ENCODE results near the gene KCNH2. TPM values are rescaled to one million over a fixed set of nuclear protein-coding genes. Genes with fewer than 3 reads are reported as not detected.

Gene KCNH2
- total RNA-seq, 1 experiment from 2014 or later: 1.5 TPM

- DNase-seq (ENCODE audit: low spot score): no peak
- no peak overlapping the region for H3K27ac ChIP-seq (ENCODE audit: low read depth, low read length, poor library complexity, severe bottlenecking)
- H3K9me3 ChIP-seq (ENCODE audit: low read depth, low read length, poor library complexity, severe bottlenecking): no peaks in the 10 kb centered on the region
- H3K4me3 ChIP-seq (ENCODE audit: low read depth, low read length, poor library complexity, severe bottlenecking): no peak overlapping the region
- H3K4me1 ChIP-seq (ENCODE audit: insufficient read depth, low read length, poor library complexity, severe bottlenecking): peaks cover 4% of the 10 kb centered on the region
- no peaks in the 10 kb centered on the region for H3K36me3 ChIP-seq (ENCODE audit: insufficient read depth, low read length, poor library complexity, severe bottlenecking)
- TF ChIP-seq EZH2 (IDR thresholded peaks at IDR 0.05; ENCODE audit: borderline replicate concordance, low read depth, low read length, poor library complexity, severe bottlenecking) (no peak), CTCF (conservative IDR thresholded peaks at IDR 0.05; ENCODE audit: low read depth, low read length) (no peak)
- no peaks in the 10 kb centered on the region for H3K27me3 ChIP-seq (replicated peaks; ENCODE audit: insufficient read depth, low read depth, low read length, poor library complexity)
- POLR2A ChIA-PET (ENCODE audit: low non-redundant PET): no interaction called here
- BruUV-seq (replicated peaks): no TSS peak
- intact Hi-C loops (cut with micrococcal nuclease; ENCODE audit: unreplicated experiment): no loop called here
- CTCF ChIA-PET: no interaction called here
Measured at GRCh38 chr7:150999001-150999400, 20.9 kb upstream of the KCNH2 start.

GRCh38 chr7:150998341-150998740, 20.2 kb upstream of the KCNH2 start:
- ChIA-PET POLR2A (ENCODE audit: low non-redundant PET) (no interaction called here), CTCF (interaction anchor here (0.6 kb wide), 1 partner anchor 11 kb away, joined by 7 read pairs; no protein-coding TSS in a partner anchor)
- Histone ChIP-seq H3K4me3 (ENCODE audit: low read depth, low read length, poor library complexity, severe bottlenecking) (no peak overlapping the region), H3K27me3 (replicated peaks; ENCODE audit: insufficient read depth, low read depth, low read length, poor library complexity) (no peaks in the 10 kb centered on the region), H3K9me3 (ENCODE audit: low read depth, low read length, poor library complexity, severe bottlenecking) (no peaks in the 10 kb centered on the region), H3K27ac (ENCODE audit: low read depth, low read length, poor library complexity, severe bottlenecking) (no peak overlapping the region), H3K4me1 (ENCODE audit: insufficient read depth, low read length, poor library complexity, severe bottlenecking) (peaks cover 4% of the 10 kb centered on the region), H3K36me3 (ENCODE audit: insufficient read depth, low read length, poor library complexity, severe bottlenecking) (no peaks in the 10 kb centered on the region)
- DNase-seq (ENCODE audit: low spot score): no peak
- TF ChIP-seq EZH2 (IDR thresholded peaks at IDR 0.05; ENCODE audit: borderline replicate concordance, low read depth, low read length, poor library complexity, severe bottlenecking) (no peak), CTCF (conservative IDR thresholded peaks at IDR 0.05; ENCODE audit: low read depth, low read length) (no peak)
- no TSS peak for BruUV-seq (replicated peaks)
- intact Hi-C loops (cut with micrococcal nuclease; ENCODE audit: unreplicated experiment): no loop called here

GRCh38 chr7:150997817-150998216, 19.7 kb upstream of the KCNH2 start:
- CTCF ChIA-PET: no interaction called here
- no peaks in the 10 kb centered on the region for H3K9me3 ChIP-seq (ENCODE audit: low read depth, low read length, poor library complexity, severe bottlenecking)
- H3K36me3 ChIP-seq (ENCODE audit: insufficient read depth, low read length, poor library complexity, severe bottlenecking): no peaks in the 10 kb centered on the region
- no peaks in the 10 kb centered on the region for H3K27me3 ChIP-seq (replicated peaks; ENCODE audit: insufficient read depth, low read depth, low read length, poor library complexity)
- no peak for TF ChIP-seq EZH2 (IDR thresholded peaks at IDR 0.05; ENCODE audit: borderline replicate concordance, low read depth, low read length, poor library complexity, severe bottlenecking)
- no peak for TF ChIP-seq CTCF (conservative IDR thresholded peaks at IDR 0.05; ENCODE audit: low read depth, low read length)
- no peak for DNase-seq (ENCODE audit: low spot score)
- intact Hi-C loops (cut with micrococcal nuclease; ENCODE audit: unreplicated experiment): no loop called here
- peaks cover 4% of the 10 kb centered on the region for H3K4me1 ChIP-seq (ENCODE audit: insufficient read depth, low read length, poor library complexity, severe bottlenecking)
- no peak overlapping the region for H3K4me3 ChIP-seq (ENCODE audit: low read depth, low read length, poor library complexity, severe bottlenecking)
- POLR2A ChIA-PET (ENCODE audit: low non-redundant PET): no interaction called here
- BruUV-seq (replicated peaks): no TSS peak
- no peak overlapping the region for H3K27ac ChIP-seq (ENCODE audit: low read depth, low read length, poor library complexity, severe bottlenecking)
